ENCODE data around the gene SLC35F1.
"Not testable (repeated sequence)": the region's sequence is repeated elsewhere in the genome, so short reads cannot be mapped to it uniquely, and the experiment has no call there.

SLC35F1 gene

DNA sequence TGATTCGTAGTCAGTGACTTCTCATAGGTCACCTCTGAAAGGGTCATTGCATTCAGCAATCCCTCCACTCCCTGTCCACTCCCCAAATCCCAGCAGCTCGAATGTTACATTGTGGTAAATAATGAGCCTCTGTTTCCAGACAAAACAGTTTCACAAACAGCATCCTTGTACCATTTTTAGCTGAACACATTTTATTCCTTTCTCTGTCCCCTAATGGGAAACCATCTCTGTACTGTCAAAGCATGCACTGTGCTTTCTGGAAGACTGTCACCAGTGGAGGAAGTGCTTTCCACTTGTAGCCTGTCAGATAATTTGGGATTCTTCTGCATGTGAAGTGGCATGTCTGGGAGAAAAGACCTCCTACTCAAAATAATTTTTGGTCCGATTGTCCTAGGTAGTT, 82.0 kb downstream of the SLC35F1 start:
- FAIRE-seq = no peak
- no peak for DNase-seq (ENCODE audit: low spot score)

DNA sequence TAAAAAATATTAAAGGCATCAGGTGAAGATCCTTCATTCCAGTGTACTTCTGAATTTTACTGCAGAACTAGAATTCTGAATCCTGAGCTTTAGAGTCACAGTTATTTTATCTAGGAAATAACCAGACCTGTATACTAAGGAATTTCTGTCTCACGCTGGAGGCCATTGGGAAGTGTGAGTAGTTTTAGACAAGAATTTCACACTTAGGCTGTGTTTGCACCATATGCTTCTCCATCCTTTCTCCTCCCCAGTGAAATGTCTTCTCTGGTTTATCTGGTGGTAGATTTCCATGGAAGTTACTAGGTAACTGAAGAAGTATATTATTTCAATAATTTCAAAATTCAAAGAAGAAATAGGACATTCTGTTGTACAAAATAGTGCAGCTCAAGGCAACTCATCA, 83.1 kb downstream of the SLC35F1 start:
- FAIRE-seq (no peak), DNase-seq (ENCODE audit: low spot score) (no peak)

GRCh38 chr6:117992856-117993255, 85.8 kb downstream of the SLC35F1 start:
- FAIRE-seq (no peak), DNase-seq (ENCODE audit: low spot score) (no peak)

DNA sequence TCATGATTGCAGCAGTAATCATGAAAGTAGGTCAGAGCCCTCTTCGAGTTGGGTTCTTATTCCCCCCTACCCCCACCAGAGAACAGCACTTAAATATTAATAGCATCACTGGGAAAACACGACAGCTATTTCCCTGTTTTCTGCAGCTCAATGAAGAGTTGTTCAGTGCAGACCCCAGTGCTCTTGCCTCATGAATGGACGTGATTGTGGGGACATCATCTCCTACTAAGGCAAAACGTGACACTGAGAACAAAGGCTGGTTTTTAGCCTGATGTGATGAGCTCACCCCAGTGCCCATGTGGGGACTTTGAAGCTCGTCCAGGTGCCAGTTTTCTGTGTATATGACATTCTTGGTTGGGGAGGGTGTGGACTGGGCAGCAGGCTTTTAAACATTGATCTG, 105.9 kb downstream of the SLC35F1 start:
- FAIRE-seq (no peak), DNase-seq (ENCODE audit: low spot score) (peak; percentile 13)

DNA sequence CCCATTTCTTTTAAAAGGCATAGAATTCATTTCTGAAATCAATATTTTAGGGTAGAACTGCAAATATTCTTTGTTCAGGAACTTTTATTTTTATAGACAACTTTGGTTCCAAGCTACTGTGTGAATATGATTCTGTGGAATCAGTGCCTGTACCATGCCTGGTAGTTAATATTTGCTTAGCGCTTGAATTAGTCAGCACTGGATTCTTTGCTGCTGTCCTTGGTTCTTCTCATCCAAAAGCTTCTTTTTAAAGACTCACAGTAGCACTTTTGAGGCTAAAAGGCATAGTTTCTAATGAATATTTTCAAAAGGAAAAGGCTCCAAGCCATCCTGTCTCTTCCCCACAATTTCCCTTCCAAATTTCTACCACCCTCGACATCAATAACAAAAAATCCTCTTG, 109.5 kb downstream of the SLC35F1 start:
- no peak for DNase-seq (ENCODE audit: low spot score)

GRCh38 chr6:118017301-118017848, 110.3 kb downstream of the SLC35F1 start:
- DNase-seq (ENCODE audit: low spot score) (no peak), FAIRE-seq (no peak)

More for the DNA sequence above, 109.5 kb downstream of the SLC35F1 start:
- FAIRE-seq = no peak

DNA sequence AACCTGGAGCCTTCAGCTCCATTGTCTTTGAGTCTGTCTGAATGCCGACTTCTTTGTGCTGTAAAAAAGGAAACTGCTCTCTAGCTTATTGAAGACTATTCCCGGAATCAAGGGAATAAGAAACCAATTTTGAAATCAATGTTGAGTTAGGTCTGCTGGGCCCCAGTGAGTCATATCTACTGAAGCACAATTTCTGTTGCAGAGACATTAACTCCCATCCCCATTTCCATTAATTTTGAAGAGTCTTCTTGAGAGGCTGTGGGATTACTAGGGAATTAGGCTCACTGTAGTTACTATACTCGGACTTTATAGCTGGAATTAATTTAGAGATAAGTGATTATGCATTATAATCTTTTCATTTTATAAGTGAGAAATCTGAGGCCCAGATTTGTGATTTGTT, 116.7 kb downstream of the SLC35F1 start:
- no peak for FAIRE-seq
- no peak for DNase-seq (ENCODE audit: low spot score)

- FAIRE-seq (no peak), DNase-seq (ENCODE audit: low spot score) (no peak)
Measured at GRCh38 chr6:118029967-118030366, 122.9 kb downstream of the SLC35F1 start.

GRCh38 chr6:118037479-118037878, 130.4 kb downstream of the SLC35F1 start:
- FAIRE-seq; DNase-seq (ENCODE audit: low spot score): not testable (repeated sequence)

- DNase-seq (ENCODE audit: low spot score) = no peak
- FAIRE-seq = no peak
Measured at GRCh38 chr6:118042855-118043254, 135.8 kb downstream of the SLC35F1 start.

DNA sequence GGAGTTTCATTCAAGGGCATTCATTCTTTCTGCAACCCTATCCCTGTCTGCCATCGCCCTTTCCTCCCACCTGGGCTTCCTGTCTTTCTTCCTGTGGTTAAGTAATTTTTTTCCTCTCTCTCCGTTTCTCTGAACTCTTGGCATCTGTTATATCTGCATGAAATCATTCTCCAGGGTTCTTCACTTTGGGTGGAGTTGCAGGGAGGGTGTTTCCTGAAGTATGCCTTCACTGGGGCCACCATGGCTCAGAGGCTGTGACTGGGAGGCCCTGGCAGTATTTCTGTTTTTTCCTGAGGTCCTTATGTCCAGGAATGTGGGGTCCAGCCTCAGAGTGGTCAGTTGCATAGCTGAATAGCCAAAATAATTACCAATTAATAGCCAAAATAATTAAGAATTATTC, 137.2 kb downstream of the SLC35F1 start:
- FAIRE-seq = no peak
- DNase-seq (ENCODE audit: low spot score) = no peak

DNA sequence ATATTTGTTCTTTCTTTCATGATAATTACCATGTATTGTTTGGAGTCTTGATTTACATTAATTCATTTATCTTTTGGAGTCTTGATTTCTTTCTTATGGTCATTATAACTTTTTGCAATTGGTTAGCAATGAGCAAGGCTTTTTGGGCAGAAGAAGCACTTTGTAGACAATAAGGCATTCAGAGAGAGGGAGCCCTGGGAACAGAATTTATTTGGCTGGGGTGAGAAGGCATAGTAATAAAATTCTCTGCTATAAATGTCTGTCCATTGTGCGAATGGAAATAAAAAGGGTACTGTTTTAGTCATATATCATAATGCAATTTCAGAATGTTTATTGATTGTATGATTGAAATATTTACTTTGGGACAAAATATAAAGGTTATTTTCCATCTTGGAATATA, 147.0 kb downstream of the SLC35F1 start:
- FAIRE-seq (no peak), DNase-seq (ENCODE audit: low spot score) (no peak)

DNA sequence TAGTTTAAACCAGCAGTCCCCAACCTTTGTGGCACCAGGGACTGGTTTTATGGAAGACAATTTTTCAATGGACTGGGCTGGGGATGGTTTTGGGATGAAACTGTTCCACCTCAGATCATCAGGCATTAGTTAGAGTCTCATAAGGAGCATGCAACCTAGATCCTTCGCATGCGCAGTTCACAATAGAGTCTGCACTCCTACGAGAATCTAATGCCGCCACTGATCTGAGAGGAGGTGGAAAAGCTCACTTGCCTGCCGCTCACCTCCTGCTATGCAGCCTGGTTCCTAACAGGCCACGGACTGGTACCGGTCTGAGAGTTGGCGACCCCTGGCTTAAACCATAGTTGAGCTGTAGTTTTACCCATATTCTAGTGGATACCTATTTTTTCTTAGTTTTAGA, 154.6 kb downstream of the SLC35F1 start:
- FAIRE-seq (no peak), DNase-seq (ENCODE audit: low spot score) (no peak)

- no peak for DNase-seq (ENCODE audit: low spot score)
- FAIRE-seq = no peak
Measured at GRCh38 chr6:118080547-118080946, 173.5 kb downstream of the SLC35F1 start.

GRCh38 chr6:118083711-118084110, 176.6 kb downstream of the SLC35F1 start:
- FAIRE-seq (no peak), DNase-seq (ENCODE audit: low spot score) (no peak)

DNA sequence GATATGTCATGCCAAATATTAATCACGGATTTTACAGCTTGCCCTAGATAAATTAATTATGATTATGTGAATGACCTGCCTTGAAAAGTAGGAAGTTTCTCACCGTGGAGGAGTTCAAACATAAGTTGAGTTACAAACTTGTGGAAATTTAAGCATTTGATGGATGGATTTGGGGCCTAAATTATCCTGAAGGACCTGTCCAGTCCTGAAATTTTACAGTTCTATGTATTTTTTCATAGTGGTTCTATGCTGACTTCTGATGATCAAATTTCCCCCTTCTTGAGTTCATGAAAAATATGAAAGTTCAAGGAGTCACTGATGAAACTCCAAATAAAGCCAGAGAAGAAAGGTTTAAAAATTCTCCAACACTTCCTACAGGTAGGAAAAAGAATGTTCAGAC, 178.6 kb downstream of the SLC35F1 start:
- DNase-seq (ENCODE audit: low spot score) (no peak), FAIRE-seq (no peak)

GRCh38 chr6:118086159-118086558, 179.1 kb downstream of the SLC35F1 start:
- DNase-seq (ENCODE audit: low spot score) (no peak), FAIRE-seq (no peak)

- no peak for FAIRE-seq
- no peak for DNase-seq (ENCODE audit: low spot score)
Measured at GRCh38 chr6:118092086-118092485, 185.0 kb downstream of the SLC35F1 start.

DNA sequence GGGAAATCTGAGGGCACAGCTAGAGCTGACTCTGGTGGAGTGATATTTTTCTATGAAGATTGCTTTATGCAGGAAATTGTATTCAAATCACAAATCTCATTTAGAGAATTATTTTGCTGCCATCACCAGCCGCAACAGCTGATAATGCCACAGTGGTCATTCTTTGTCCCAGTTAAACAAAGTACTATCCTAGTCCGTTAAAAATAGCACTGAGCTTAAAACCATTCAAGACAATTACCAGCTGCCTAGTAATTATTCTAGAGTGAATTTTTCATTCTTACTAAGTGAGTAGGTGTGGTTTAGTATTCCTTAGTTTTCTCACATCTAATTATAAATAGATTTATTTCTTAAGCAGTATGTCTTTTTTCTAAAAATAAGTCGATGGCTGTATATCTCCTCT, 190.5 kb downstream of the SLC35F1 start:
- no peak for DNase-seq (ENCODE audit: low spot score)
- FAIRE-seq = no peak

DNA sequence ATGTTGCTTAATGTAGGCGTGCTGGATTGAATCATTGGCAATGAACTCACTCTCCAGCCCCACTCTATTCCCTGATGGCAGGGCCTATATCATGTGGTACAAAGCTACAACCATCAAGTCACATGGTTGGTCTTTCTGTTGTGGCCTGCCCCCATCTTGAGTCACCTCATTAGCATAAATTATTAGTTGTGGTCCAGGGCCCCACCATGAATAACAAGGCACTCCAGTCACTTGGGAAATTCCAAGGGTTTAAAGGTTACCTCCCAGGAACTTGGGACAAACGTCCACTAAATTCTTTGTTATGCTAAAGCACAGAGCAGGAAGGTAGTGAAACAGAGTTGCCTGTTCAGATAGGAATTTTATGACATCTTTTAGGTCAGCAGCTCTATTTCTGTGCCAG, 193.7 kb downstream of the SLC35F1 start:
- no peak for DNase-seq (ENCODE audit: low spot score)
- no peak for FAIRE-seq

GRCh38 chr6:118101220-118101619, 194.2 kb downstream of the SLC35F1 start:
- no peak for DNase-seq (ENCODE audit: low spot score)
- FAIRE-seq = no peak

- FAIRE-seq = no peak
- DNase-seq (ENCODE audit: low spot score) = no peak
Measured at GRCh38 chr6:118101831-118102345, 194.8 kb downstream of the SLC35F1 start.

DNA sequence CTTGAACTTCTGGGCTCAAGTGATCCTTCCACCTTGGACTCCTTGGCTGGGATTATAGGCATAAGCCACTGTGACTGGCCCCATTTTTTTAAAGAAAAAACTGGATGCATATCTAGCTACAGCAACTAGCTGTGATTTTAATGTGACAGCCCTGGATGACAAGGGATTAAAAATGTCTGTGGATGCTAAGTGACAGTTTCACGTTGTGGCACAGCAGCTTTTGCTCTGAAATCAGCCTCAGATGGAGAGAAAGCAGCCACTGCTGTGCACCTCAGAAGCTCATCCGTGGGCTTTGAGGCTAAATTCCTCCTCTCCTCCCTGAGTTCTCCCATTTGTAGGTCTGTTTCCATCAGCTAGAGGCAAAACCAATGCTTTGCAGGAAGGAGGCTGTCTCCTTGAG, 195.3 kb downstream of the SLC35F1 start:
- FAIRE-seq (no peak), DNase-seq (ENCODE audit: low spot score) (no peak)
